Fibroblast of mammary gland (primary cell): ENCODE results near the gene SRSF7.
"Not testable (repeated sequence)": the region's sequence is repeated elsewhere in the genome, so short reads cannot be mapped to it uniquely, and the experiment has no call there.

ENCODE experiments used
- DNase-seq: peaks from one replicate; pipeline ENCODE4 v3.0.0-alpha.2; 2010; ENCODE audit warnings: low read depth
- H3K4me3 ChIP-seq: 2 replicates; pipeline ENCODE4 v1.5.1; 2011; ENCODE audit warnings: low read depth, mild to moderate bottlenecking, low read length, moderate library complexity; ENCODE audit not compliant: control insufficient read depth
- TF ChIP-seq, protein P1 (sequence below): conservative IDR thresholded peaks from 2 replicates; pipeline ENCODE4 v1.5.1; 2011; ENCODE audit warnings: low read depth, low read length, inconsistent platforms; ENCODE audit not compliant: control insufficient read depth, insufficient read depth

The SRSF7 gene

GRCh38 chr2:38740851-38741731 is 10.1 kb downstream of the SRSF7 start:
- DNase-seq: peak; percentile 59
- H3K4me3 ChIP-seq: no peak overlapping the region
- TF ChIP-seq, protein P1, sequence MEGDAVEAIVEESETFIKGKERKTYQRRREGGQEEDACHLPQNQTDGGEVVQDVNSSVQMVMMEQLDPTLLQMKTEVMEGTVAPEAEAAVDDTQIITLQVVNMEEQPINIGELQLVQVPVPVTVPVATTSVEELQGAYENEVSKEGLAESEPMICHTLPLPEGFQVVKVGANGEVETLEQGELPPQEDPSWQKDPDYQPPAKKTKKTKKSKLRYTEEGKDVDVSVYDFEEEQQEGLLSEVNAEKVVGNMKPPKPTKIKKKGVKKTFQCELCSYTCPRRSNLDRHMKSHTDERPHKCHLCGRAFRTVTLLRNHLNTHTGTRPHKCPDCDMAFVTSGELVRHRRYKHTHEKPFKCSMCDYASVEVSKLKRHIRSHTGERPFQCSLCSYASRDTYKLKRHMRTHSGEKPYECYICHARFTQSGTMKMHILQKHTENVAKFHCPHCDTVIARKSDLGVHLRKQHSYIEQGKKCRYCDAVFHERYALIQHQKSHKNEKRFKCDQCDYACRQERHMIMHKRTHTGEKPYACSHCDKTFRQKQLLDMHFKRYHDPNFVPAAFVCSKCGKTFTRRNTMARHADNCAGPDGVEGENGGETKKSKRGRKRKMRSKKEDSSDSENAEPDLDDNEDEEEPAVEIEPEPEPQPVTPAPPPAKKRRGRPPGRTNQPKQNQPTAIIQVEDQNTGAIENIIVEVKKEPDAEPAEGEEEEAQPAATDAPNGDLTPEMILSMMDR: peak; percentile 43

- TF ChIP-seq, protein P1: no peak
- DNase-seq: no peak
- H3K4me3 ChIP-seq: no peak overlapping the region
These were observed 11.6 kb downstream of the SRSF7 start for GRCh38 chr2:38739524-38739923.

DNA sequence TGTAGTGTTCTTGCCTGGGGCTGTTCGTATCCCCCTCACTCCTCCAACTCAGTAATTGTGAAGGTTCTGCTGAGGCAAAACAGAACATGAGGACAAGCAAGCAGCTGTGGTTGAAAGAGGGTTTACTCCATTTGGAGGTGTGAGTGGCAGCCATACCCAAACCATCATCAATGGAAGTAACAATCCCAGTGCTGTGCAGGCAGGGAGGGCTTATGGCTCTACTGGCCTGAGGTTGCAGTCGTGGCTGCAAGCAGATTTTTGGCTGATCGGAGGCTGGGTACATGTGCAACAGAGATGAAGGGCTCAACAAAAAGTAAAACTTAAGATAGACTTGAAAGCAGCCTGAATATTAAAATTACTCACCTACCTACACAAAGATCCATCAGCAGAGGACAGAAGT is 13.2 kb downstream of the SRSF7 start:
- no peak for DNase-seq
- TF ChIP-seq, protein P1: no peak
- no peak overlapping the region for H3K4me3 ChIP-seq

DNA sequence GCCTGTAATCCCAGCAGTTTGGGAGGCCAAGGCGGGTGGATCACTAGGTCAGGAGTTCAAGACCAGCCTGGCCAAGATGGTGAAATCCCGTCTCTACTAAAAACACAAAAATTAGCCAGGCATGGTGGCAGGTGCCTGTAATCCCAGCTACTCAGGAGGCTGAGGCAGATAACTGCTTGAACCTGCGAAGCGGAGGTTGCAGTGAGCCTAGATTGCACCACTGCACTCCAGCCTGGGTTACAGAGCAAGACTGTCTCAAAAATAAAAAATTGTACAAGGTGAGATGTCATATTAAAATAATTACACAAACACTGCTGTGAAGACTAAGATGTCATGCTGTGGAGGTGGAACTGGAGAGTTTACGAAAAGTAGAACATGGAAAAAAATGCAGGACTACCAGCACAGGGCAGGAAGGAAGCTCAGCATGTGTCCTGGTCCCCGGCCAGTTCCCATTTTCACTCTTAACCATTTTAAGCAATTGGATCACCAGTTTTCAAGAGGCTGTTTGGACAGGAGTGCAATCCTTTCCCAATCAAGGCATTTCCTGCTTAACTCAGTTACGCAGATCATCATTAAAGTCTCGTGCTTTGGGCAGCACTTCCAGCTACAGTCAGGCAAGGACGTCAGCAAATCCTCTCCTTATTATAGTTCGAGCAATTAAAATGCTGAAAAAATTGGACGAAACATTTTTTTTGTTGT is 14.0 kb downstream of the SRSF7 start:
- peak; percentile 63 for DNase-seq

GRCh38 chr2:38735999-38736320 is 15.2 kb downstream of the SRSF7 start:
- TF ChIP-seq, protein P1: no peak
- DNase-seq: no peak
- no peak overlapping the region for H3K4me3 ChIP-seq

More for the DNA sequence above, 14.0 kb downstream of the SRSF7 start:
- not testable (repeated sequence) for H3K4me3 ChIP-seq

GRCh38 chr2:38734299-38735058 is 16.7 kb downstream of the SRSF7 start:
- H3K4me3 ChIP-seq: no peak overlapping the region
- DNase-seq: no peak
- TF ChIP-seq, protein P1: no peak
